Endothelial cell (in vitro differentiated cells): Measurements from ENCODE around the gene APLF. TPM values are rescaled to one million over a fixed set of nuclear protein-coding genes. Genes with fewer than 3 reads are reported as not detected.

Experiments
- DNase-seq: peaks from one replicate; pipeline ENCODE4 v3.0.0; 2021; ENCODE audit warnings: low spot score
- H3K27ac Mint-ChIP-seq: one replicate; pipeline ENCODE4 v1.8.0; 2021; ENCODE audit warnings: mixed read lengths, inconsistent platforms; ENCODE audit not compliant: unreplicated experiment
- H3K27me3 Mint-ChIP-seq: one replicate; pipeline ENCODE4 v1.8.0; 2021; ENCODE audit warnings: mild to moderate bottlenecking, moderate library complexity, mixed read lengths, inconsistent platforms; ENCODE audit not compliant: unreplicated experiment
- H3K36me3 Mint-ChIP-seq: one replicate; pipeline ENCODE4 v1.8.0; 2021; ENCODE audit warnings: mild to moderate bottlenecking, low read depth, mixed read lengths, inconsistent platforms; ENCODE audit not compliant: unreplicated experiment
- H3K4me1 Mint-ChIP-seq: one replicate; pipeline ENCODE4 v1.8.0; 2021; ENCODE audit warnings: mild to moderate bottlenecking, mixed read lengths, inconsistent platforms; ENCODE audit not compliant: unreplicated experiment
- H3K4me3 Mint-ChIP-seq: one replicate; pipeline ENCODE4 v1.8.0; 2021; ENCODE audit warnings: mild to moderate bottlenecking, mixed read lengths, inconsistent platforms; ENCODE audit not compliant: unreplicated experiment
- H3K9me3 Mint-ChIP-seq: one replicate; pipeline ENCODE4 v1.8.0; 2021; ENCODE audit warnings: mixed read lengths, inconsistent platforms; ENCODE audit not compliant: unreplicated experiment
- CTCF ChIP-seq: fragments of 200-600 bp; sonication (generic); IDR thresholded peaks from one replicate; pipeline ENCODE4 v1.5.0; 2021; ENCODE audit warnings: antibody characterized with exemption; ENCODE audit not compliant: unreplicated experiment
- total RNA-seq: library from RNA; stranded (reverse); fragmentation: NEBNext Ultra II Directional; extraction: Animal tissue kit (Norgen Biotek cat#: 25700); gene quantifications from one replicate; pipeline ENCODE4 v1.2.1, GENCODE V29; 2021; ENCODE audit not compliant: unreplicated experiment

The APLF gene
- total RNA-seq, 1 donor from 2014 or later: 12.9 TPM

GRCh38 chr2:68605939-68606338 lies 138.6 kb downstream of the APLF start:
- H3K4me1 Mint-ChIP-seq: no peaks in the 10 kb centered on the region

GRCh38 chr2:68606759-68607158 lies 139.4 kb downstream of the APLF start:
- no peak for TF ChIP-seq CTCF
- Mint-ChIP-seq H3K27ac (no peak overlapping the region), H3K27me3 (no peaks in the 10 kb centered on the region), H3K36me3 (peaks cover 4% of the 10 kb centered on the region), H3K4me1 (no peaks in the 10 kb centered on the region), H3K9me3 (no peaks in the 10 kb centered on the region), H3K4me3 (no peak overlapping the region)
- no peak for DNase-seq

More at GRCh38 chr2:68605939-68606338, 138.6 kb downstream of the APLF start:
- TF ChIP-seq CTCF: no peak
- Mint-ChIP-seq H3K27me3 (no peaks in the 10 kb centered on the region), H3K9me3 (no peaks in the 10 kb centered on the region), H3K27ac (no peak overlapping the region), H3K4me3 (no peak overlapping the region), H3K36me3 (peaks cover 4% of the 10 kb centered on the region)
- DNase-seq: no peak

- no peak overlapping the region for H3K4me3 Mint-ChIP-seq
- H3K36me3 Mint-ChIP-seq: peaks cover 4% of the 10 kb centered on the region
- no peak for TF ChIP-seq CTCF
- H3K27ac Mint-ChIP-seq: no peak overlapping the region
- DNase-seq: no peak
- H3K4me1 Mint-ChIP-seq: no peaks in the 10 kb centered on the region
- H3K27me3 Mint-ChIP-seq: no peaks in the 10 kb centered on the region
- H3K9me3 Mint-ChIP-seq: no peaks in the 10 kb centered on the region
Measured at GRCh38 chr2:68607837-68608236, 140.5 kb downstream of the APLF start.

GRCh38 chr2:68612765-68613519 lies 145.6 kb downstream of the APLF start:
- peaks cover 4% of the 10 kb centered on the region for H3K36me3 Mint-ChIP-seq
- no peak for DNase-seq
- no peaks in the 10 kb centered on the region for H3K9me3 Mint-ChIP-seq
- H3K4me3 Mint-ChIP-seq: no peak overlapping the region
- no peak for TF ChIP-seq CTCF
- no peaks in the 10 kb centered on the region for H3K4me1 Mint-ChIP-seq
- no peaks in the 10 kb centered on the region for H3K27me3 Mint-ChIP-seq
- H3K27ac Mint-ChIP-seq: no peak overlapping the region

GRCh38 chr2:68620772-68621171 lies 153.4 kb downstream of the APLF start:
- no peak for TF ChIP-seq CTCF
- no peaks in the 10 kb centered on the region for H3K9me3 Mint-ChIP-seq
- H3K27ac Mint-ChIP-seq: no peak overlapping the region
- peaks cover 4% of the 10 kb centered on the region for H3K36me3 Mint-ChIP-seq
- H3K27me3 Mint-ChIP-seq: no peaks in the 10 kb centered on the region
- H3K4me1 Mint-ChIP-seq: no peaks in the 10 kb centered on the region
- no peak overlapping the region for H3K4me3 Mint-ChIP-seq
- DNase-seq: no peak
